HepG2 (cell line): ENCODE data around the gene LUC7L2. TPM values are rescaled to one million over a fixed set of nuclear protein-coding genes. Genes with fewer than 3 reads are reported as not detected.

Source experiments
- ATF5 ChIP-seq: sonication (generic); formaldehyde crosslinking; IDR thresholded peaks from 2 replicates; pipeline ENCODE4 v1.4.0; 2020; ENCODE audit warnings: mild to moderate bottlenecking, low read depth, missing genetic modification reagents
- HINFP ChIP-seq: sonication (generic); formaldehyde crosslinking; IDR thresholded peaks from 2 replicates; pipeline ENCODE4 v1.4.0; 2020; ENCODE audit warnings: low read depth, mild to moderate bottlenecking, missing genetic modification reagents
- HNRNPL ChIP-seq: fragments of 200-400 bp; formaldehyde crosslinking; IDR thresholded peaks from 2 replicates; pipeline ENCODE4 v1.6.1; 2017; ENCODE audit warnings: mild to moderate bottlenecking, low read depth, low read length
- IRF1 ChIP-seq: sonication (generic); formaldehyde crosslinking; IDR thresholded peaks from 2 replicates; pipeline ENCODE4 v1.4.0; 2020; ENCODE audit warnings: low read depth, mild to moderate bottlenecking, missing genetic modification reagents
- NR3C1 ChIP-seq: sonication (generic); formaldehyde crosslinking; IDR thresholded peaks from 2 replicates; pipeline ENCODE4 v1.4.0; 2020; ENCODE audit warnings: missing genetic modification reagents
- SP1 ChIP-seq, 2 experiments: fragments of 450-650 bp in 1 of 2; sonication (generic) in 1 of 2; formaldehyde crosslinking in 1 of 2; IDR thresholded peaks; 2 replicates each; pipeline versions ENCODE4 v1.4.0 to v1.6.1; 2016 to 2020; ENCODE audit warnings: missing genetic modification reagents in 1 of 2
- TARDBP ChIP-seq: sonication (generic); formaldehyde crosslinking; IDR thresholded peaks from 2 replicates; pipeline ENCODE4 v1.8.0; 2022; ENCODE audit warnings: mild to moderate bottlenecking, missing genetic modification reagents
- XRCC5 ChIP-seq: fragments of 200-400 bp; formaldehyde crosslinking; optimal IDR thresholded peaks from 2 replicates; pipeline ENCODE3; 2017; ENCODE audit warnings: mild to moderate bottlenecking, low read length
- ZNF451 ChIP-seq: sonication (generic); formaldehyde crosslinking; IDR thresholded peaks from 2 replicates; pipeline ENCODE4 v1.5.0; 2020; ENCODE audit warnings: mild to moderate bottlenecking, missing genetic modification reagents
- ZNF530 ChIP-seq: sonication (generic); formaldehyde crosslinking; IDR thresholded peaks from 2 replicates; pipeline ENCODE4 v1.5.0; 2020; ENCODE audit warnings: low read depth, mild to moderate bottlenecking, missing genetic modification reagents
- ZNF597 ChIP-seq: sonication (generic); formaldehyde crosslinking; IDR thresholded peaks from 2 replicates; pipeline ENCODE4 v1.5.0; 2020; ENCODE audit warnings: missing genetic modification reagents
- ZNF770 ChIP-seq: sonication (generic); formaldehyde crosslinking; IDR thresholded peaks from 2 replicates; pipeline ENCODE4 v1.5.0; 2020; ENCODE audit warnings: mild to moderate bottlenecking, missing genetic modification reagents
- ZSCAN21 ChIP-seq: sonication (generic); formaldehyde crosslinking; IDR thresholded peaks from 2 replicates; pipeline ENCODE4 v1.8.0; 2022; ENCODE audit warnings: mild to moderate bottlenecking, missing genetic modification reagents, moderate library complexity, borderline replicate concordance
- polyA plus RNA-seq, 8 experiments: library from polyadenylated mRNA; depleted of rRNA in 3 of 8; stranded (reverse) in 7 of 8; unstranded in 1 of 8; fragments of >200 nt; fragmentation: Illumina TruSeq in 4 of 8; extraction: Trizol in 4 of 8; gene quantifications; 2 replicates each; pipeline versions ENCODE4 v1.2.1 to v1.2.3, GENCODE V29; 2011 to 2016; ENCODE audit warnings: low read depth in 4 of 8, missing spikeins in 1 of 8, mixed read lengths in 1 of 8; ENCODE audit not compliant: insufficient read depth in 1 of 8
- total RNA-seq, 5 experiments: library from RNA; depleted of rRNA; stranded (reverse); fragments of >200 nt; fragmentation: Illumina TruSeq; extraction: Trizol; gene quantifications; 2 replicates each; pipeline ENCODE4 v1.2.3, GENCODE V29; 2016; ENCODE audit warnings: low read depth in 1 of 5

The LUC7L2 gene
- total and polyA plus RNA-seq, 2 of the 13 experiments (the other 11 are each of a cell fraction or from before 2014, with no cell fraction given), result 17.9 to 50.7 TPM

DNA sequence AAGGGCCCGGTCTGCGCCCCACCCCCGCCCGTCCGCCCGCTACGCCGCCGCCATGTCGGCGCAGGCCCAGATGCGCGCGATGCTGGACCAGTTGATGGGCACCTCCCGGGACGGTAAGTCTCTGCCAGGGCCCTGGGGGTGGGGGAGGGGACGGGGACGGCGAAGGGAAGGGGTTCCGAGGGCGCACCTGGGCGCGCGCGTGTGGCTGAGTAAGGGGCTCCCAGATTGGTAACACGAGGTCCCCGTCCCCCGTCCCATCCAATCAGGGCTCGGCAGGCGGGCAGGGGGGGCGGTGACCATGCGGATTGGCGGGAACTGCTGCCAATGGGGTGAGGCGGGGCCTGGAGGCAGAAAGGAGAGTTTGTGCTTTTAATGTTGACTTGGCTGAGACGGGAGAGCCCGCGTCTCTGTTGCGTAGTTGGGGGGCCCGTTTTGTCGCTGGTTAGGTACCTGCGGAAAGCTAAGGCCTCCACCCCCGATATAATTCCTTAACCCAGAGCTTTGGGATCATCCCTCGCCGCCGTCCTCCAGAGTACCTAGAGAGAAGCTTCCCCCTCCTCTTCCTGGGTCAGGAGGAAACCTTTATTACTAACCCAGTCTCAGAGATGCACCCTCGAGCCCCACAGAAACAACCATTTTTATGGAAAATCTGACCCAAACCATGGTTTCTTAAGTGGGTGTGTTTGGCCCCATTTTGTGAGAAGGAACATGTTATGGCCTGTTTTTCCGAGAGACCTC, 685 bp downstream of the LUC7L2 start (continued):
- TF ChIP-seq ATF5 (CRISPR knock-in tag) (0 out of 2 replicates have a peak, but pooled peaks have one; percentile 62), ZSCAN21 (CRISPR knock-in tag) (0 out of 2 replicates have a peak, but pooled peaks have one; percentile 5), ZNF597 (no peak), HINFP (CRISPR knock-in tag) (no peak), ZNF530 (CRISPR knock-in tag) (no peak), TARDBP (CRISPR knock-in tag) (peak; percentile 63; the same call in 1 of the 2 replicates), IRF1 (CRISPR knock-in tag) (0 out of 2 replicates have a peak, but pooled peaks have one; percentile 30), ZNF770 (CRISPR knock-in tag) (no peak), NR3C1 (no peak), ZNF451 (CRISPR knock-in tag) (peak; percentile 30; the same call in 1 of the 2 replicates), SP1 (IDR thresholded peaks at IDR 0.05) (no peak), SP1 (CRISPR knock-in tag; IDR thresholded peaks at IDR 0.05) (peak; percentile 76), XRCC5 (no peak), HNRNPL (0 out of 2 replicates have a peak, but pooled peaks have one; percentile 28)
